A673 (cell line): ENCODE measurements around the gene TSGA10IP. TPM values are rescaled to one million over a fixed set of nuclear protein-coding genes. Genes with fewer than 3 reads are reported as not detected.

Experiments
- BruUV-seq: library from RNA; stranded (reverse); fragments of 400-500 nt; replicated peaks from 2 replicates; lab custom pipeline; 2021; lab: Mats Ljungman, UMichigan
- CTCF ChIA-PET: fragments of 300-600 bp; sonication (Branson Sonifier 250); formaldehyde crosslinking; loops from one replicate; lab custom pipeline; 2022; ENCODE audit warnings: antibody characterized with exemption; lab: Charles Lee
- POLR2A ChIA-PET: fragments of 300-600 bp; sonication (Branson Sonifier 250); formaldehyde crosslinking; loops from one replicate; lab custom pipeline; 2022; ENCODE audit warnings: antibody characterized with exemption; ENCODE audit not compliant: low non-redundant PET; lab: Charles Lee
- DNase-seq: peaks from one replicate; pipeline ENCODE4 v3.0.0-alpha.2; 2015; ENCODE audit warnings: low spot score
- H3K27ac ChIP-seq: fragments of 200-600 bp; sonication (generic); 2 replicates; pipeline ENCODE4 v1.5.1; 2016; ENCODE audit warnings: mixed run types, low read depth, mild to moderate bottlenecking, mixed read lengths, antibody characterized with exemption, low read length; ENCODE audit not compliant: poor library complexity, severe bottlenecking
- H3K27me3 ChIP-seq: fragments of 200-600 bp; sonication (generic); replicated peaks from 2 replicates; pipeline ENCODE4 v1.6.1; 2017; ENCODE audit warnings: mixed run types, low read depth, mild to moderate bottlenecking, mixed read lengths, antibody characterized with exemption, low read length; ENCODE audit not compliant: insufficient read depth, poor library complexity
- H3K36me3 ChIP-seq: fragments of 200-600 bp; sonication (generic); 2 replicates; pipeline ENCODE4 v1.6.1; 2016; ENCODE audit warnings: mixed run types, mild to moderate bottlenecking, mixed read lengths, antibody characterized with exemption, low read length; ENCODE audit not compliant: insufficient read depth, poor library complexity, severe bottlenecking
- H3K4me1 ChIP-seq: fragments of 200-600 bp; sonication (generic); 2 replicates; pipeline ENCODE4 v1.6.1; 2017; ENCODE audit warnings: mixed run types, mild to moderate bottlenecking, mixed read lengths, antibody characterized with exemption, low read length; ENCODE audit not compliant: insufficient read depth, poor library complexity, severe bottlenecking
- H3K4me3 ChIP-seq: fragments of 200-600 bp; sonication (generic); 2 replicates; pipeline ENCODE4 v1.5.1; 2016; ENCODE audit warnings: low read depth, mixed run types, mild to moderate bottlenecking, mixed read lengths, low read length; ENCODE audit not compliant: poor library complexity, severe bottlenecking
- H3K9me3 ChIP-seq: fragments of 200-600 bp; sonication (generic); 2 replicates; pipeline ENCODE4 v1.6.1; 2016; ENCODE audit warnings: mixed run types, low read depth, mild to moderate bottlenecking, mixed read lengths, antibody characterized with exemption, low read length; ENCODE audit not compliant: poor library complexity, severe bottlenecking
- EZH2 ChIP-seq: fragments of 200-600 bp; sonication (generic); IDR thresholded peaks from 2 replicates; pipeline ENCODE4 v1.6.1; 2017; ENCODE audit warnings: borderline replicate concordance, low read depth, mild to moderate bottlenecking, mixed read lengths, antibody characterized with exemption, low read length; ENCODE audit not compliant: poor library complexity, severe bottlenecking
- intact Hi-C: fragments of 100-400 bp; cut with micrococcal nuclease; formaldehyde crosslinking; loops from one replicate; pipeline ENCODE4 v1.10.0; 2022; ENCODE audit not compliant: unreplicated experiment
- total RNA-seq: library from RNA; stranded (reverse); gene quantifications from 2 replicates; pipeline ENCODE4 v1.2.3, GENCODE V29; 2021
- TF ChIP-seq, protein P1 (sequence below): fragments of 300-800, 200-600 bp; sonication (generic); conservative IDR thresholded peaks from 2 replicates; pipeline ENCODE4 v1.5.1; 2017; ENCODE audit warnings: low read depth, mild to moderate bottlenecking, antibody characterized with exemption, low read length, moderate library complexity, mixed read lengths

TSGA10IP gene
- total RNA-seq, 1 experiment from 2014 or later = not detected

DNA sequence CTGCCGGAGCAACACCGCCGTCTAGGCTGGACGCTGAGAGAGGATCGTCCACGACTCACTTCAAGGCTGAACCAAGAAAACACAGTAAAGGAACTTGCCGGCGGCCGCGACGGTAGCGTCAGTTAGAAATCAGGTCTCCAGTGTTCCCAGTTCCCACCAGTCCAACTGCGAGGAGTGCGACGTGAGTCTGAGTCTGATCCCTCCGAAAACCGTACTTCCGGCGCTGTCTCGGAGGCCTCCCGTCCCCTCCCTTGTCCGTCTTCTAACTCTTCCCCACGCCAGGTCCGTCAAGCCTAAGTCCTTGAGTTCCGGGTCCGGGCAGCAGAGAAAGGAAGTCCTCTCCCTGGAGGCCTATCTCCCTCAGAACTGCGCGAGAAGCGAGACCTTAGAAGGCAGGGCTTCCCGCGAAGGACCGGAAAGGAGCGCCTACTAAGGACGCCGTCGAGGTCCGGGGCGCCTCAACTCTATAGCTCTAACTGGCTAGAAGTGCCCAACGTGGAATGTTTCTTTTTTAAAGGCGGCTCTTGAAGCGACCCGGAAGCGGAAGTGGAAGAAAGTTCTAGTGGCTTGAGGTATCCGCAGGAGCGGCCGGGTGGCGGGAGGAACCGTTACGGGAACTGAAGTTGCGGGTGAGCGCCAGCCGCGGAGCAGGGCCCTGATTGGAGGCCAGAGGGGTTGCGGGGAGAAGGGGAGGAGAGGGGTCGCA, 56.8 kb downstream of the TSGA10IP start, which contains the start of the genes BANF1 and EIF1AD:
Gene BANF1, plus strand, starts transcription at position 562 of the 706 bp plus-strand sequence. CDS start 748 bp downstream, outside the sequence.
Gene EIF1AD, minus strand, starts transcription at position 216 of the 706 bp plus-strand sequence. CDS start 1,768 bp downstream, outside the sequence.
- H3K27me3 ChIP-seq = no peaks in the 10 kb centered on the region
- CTCF ChIA-PET = interaction anchor here (0.6 to 1.0 kb wide), 4 partner anchors 37 to 261 kb away, joined by 3 read pairs; no protein-coding TSS in a partner anchor
- no TSS peak for BruUV-seq

GRCh38 chr11:66002648-66003225, 57.5 kb downstream of the TSGA10IP start:
- no peaks in the 10 kb centered on the region for H3K9me3 ChIP-seq
- H3K36me3 ChIP-seq = peaks cover 46% of the 10 kb centered on the region
- TF ChIP-seq, protein P1, sequence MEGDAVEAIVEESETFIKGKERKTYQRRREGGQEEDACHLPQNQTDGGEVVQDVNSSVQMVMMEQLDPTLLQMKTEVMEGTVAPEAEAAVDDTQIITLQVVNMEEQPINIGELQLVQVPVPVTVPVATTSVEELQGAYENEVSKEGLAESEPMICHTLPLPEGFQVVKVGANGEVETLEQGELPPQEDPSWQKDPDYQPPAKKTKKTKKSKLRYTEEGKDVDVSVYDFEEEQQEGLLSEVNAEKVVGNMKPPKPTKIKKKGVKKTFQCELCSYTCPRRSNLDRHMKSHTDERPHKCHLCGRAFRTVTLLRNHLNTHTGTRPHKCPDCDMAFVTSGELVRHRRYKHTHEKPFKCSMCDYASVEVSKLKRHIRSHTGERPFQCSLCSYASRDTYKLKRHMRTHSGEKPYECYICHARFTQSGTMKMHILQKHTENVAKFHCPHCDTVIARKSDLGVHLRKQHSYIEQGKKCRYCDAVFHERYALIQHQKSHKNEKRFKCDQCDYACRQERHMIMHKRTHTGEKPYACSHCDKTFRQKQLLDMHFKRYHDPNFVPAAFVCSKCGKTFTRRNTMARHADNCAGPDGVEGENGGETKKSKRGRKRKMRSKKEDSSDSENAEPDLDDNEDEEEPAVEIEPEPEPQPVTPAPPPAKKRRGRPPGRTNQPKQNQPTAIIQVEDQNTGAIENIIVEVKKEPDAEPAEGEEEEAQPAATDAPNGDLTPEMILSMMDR = no peak
- TF ChIP-seq EZH2 = no peak
- POLR2A ChIA-PET = interaction anchor here (0.6 kb wide), 1 partner anchor 23 kb away, joined by 6 read pairs; the partner anchor contains the start of gene CATSPER1
- H3K27me3 ChIP-seq = no peaks in the 10 kb centered on the region
- DNase-seq = no peak
- peaks cover 3% of the 10 kb centered on the region for H3K4me1 ChIP-seq
- peak overlapping the region; percentile 63 for H3K4me3 ChIP-seq
- CTCF ChIA-PET = interaction anchor here (0.6 to 1.0 kb wide), 3 partner anchors 38 to 143 kb away, joined by 3 read pairs; no protein-coding TSS in a partner anchor
- H3K27ac ChIP-seq = peak overlapping the region; percentile 93
- BruUV-seq = no TSS peak
- intact Hi-C loops = loop anchor here (2.0 to 5.0 kb wide), 3 partner anchors 40 to 220 kb away; partner anchors contain the start of genes AP5B1, SART1 and SF3B2

More for the DNA sequence above, 56.8 kb downstream of the TSGA10IP start, which contains the start of the genes BANF1 and EIF1AD:
- TF ChIP-seq, protein P1 = no peak
- no peak for TF ChIP-seq EZH2
- H3K4me1 ChIP-seq = peaks cover 3% of the 10 kb centered on the region
- POLR2A ChIA-PET = no interaction called here
- DNase-seq = peak; percentile 100
- H3K27ac ChIP-seq = peak within 1 kb of the TSS; percentile 93
- H3K9me3 ChIP-seq = no peaks in the 10 kb centered on the region
- H3K4me3 ChIP-seq = peak within 1 kb of the TSS; percentile 63
- intact Hi-C loops = loop anchor here (2.0 to 5.0 kb wide), 3 partner anchors 40 to 220 kb away; partner anchors contain the start of genes AP5B1, SART1 and SF3B2
- H3K36me3 ChIP-seq = peaks cover 52% of the 10 kb centered on the region

DNA sequence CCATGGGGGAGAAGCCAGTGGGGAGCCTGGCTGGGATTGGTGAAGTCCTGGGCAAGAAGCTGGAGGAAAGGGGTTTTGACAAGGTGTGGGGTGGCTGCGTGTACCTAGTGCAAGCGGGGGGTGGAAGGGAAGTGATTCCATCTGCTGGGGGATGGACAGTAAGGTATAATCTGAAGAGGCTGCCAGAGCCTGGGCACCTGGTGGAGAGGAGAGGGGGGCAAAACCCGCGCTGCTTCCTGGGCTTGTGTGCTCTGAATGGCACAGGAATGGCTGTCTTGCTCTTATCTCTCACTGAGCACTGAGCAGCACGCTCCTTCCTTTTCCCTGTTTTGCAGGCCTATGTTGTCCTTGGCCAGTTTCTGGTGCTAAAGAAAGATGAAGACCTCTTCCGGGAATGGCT, 58.0 kb downstream of the TSGA10IP start:
- Histone ChIP-seq H3K9me3 (no peaks in the 10 kb centered on the region), H3K4me1 (peaks cover 3% of the 10 kb centered on the region), H3K27ac (peak overlapping the region; percentile 93), H3K36me3 (peaks cover 41% of the 10 kb centered on the region), H3K4me3 (peak overlapping the region; percentile 63), H3K27me3 (no peaks in the 10 kb centered on the region)
- POLR2A ChIA-PET = no interaction called here
- CTCF ChIA-PET = no interaction called here
- BruUV-seq = no TSS peak
- intact Hi-C loops = loop anchor here (2.0 to 5.0 kb wide), 3 partner anchors 41 to 221 kb away; partner anchors contain the start of genes AP5B1, SART1 and SF3B2
- no peak for DNase-seq
- TF ChIP-seq, protein P1 = no peak
- TF ChIP-seq EZH2 = no peak
